T-helper 1 cell treated with Interleukin-12 subunit alpha and Interleukin-12 subunit beta and Interleukin-4 antibody, amounts not matched to agents 30 ng/mL and 1 ng/mL, for 36 hours (primary cell): ENCODE data around the gene SLC25A30. TPM values are rescaled to one million over a fixed set of nuclear protein-coding genes. Genes with fewer than 3 reads are reported as not detected.

Source experiments
- intact Hi-C: fragments of 100-400 bp; cut with micrococcal nuclease; formaldehyde crosslinking; loops from one replicate; pipeline ENCODE4 v1.15.1; 2024
- total RNA-seq: library from RNA; stranded (reverse); gene quantifications from 2 replicates; pipeline ENCODE4 v1.2.3, GENCODE V29; 2022

Gene SLC25A30
- total RNA-seq, 1 donor from 2014 or later = 22.6 TPM

GRCh38 chr13:45370922-45371406 lies 47.2 kb downstream of the SLC25A30 start:
- intact Hi-C loops = loop anchor here (1.0 to 2.0 kb wide), 4 partner anchors 46 to 140 kb away; partner anchors contain the start of gene COG3

DNA sequence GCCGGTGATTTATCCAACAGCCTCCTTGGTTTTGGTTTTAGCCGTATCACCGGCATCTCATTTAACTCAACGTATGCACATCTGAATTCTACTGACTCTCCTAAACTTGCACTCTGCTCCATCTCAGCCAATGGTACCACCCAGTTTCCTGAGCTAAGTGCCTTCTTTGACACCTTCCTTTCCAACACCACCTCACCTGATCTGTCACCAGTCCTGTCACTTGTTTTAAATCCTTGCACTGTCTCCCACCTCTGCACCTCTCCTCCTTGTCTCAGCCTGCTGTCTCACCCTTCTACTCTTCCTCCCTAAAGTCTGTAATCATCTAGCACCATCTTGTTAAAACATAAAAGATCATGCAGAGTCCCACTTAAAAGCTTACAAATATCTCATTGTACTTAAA lies 49.1 kb downstream of the SLC25A30 start:
- intact Hi-C loops = loop anchor here (10.0 kb wide), 1 partner anchor 946 kb away; no protein-coding TSS in a partner anchor

GRCh38 chr13:45368571-45368970 lies 49.6 kb downstream of the SLC25A30 start:
- intact Hi-C loops = loop anchor here (10.0 kb wide), 1 partner anchor 946 kb away; no protein-coding TSS in a partner anchor

- intact Hi-C loops = loop anchor here (10.0 kb wide), 1 partner anchor 947 kb away; no protein-coding TSS in a partner anchor
Measured at GRCh38 chr13:45368005-45368404, 50.2 kb downstream of the SLC25A30 start.

DNA sequence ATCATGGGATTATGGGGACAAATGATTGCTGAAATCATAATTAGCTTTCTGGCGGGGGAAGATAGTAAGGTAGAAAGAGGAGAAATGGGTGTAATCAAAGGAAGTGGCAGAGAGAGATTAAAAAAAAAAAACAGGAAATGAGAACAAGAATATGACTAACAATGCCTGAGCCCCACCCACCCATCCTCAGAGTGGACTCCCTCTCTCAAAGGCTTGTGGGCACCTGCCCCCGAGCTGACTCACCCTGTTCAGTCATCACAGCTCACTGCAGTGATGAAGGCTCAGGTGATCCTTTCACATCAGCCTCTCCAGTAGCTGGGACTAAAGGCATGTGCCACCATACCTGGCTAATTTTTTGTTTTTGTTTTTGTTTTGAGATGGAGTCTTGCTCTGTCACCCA lies 50.8 kb downstream of the SLC25A30 start:
- intact Hi-C loops = loop anchor here (1.0 to 10.0 kb wide), 10 partner anchors 26 to 947 kb away; partner anchors contain the start of genes COG3, GTF2F2, LCP1 and SLC25A30

- intact Hi-C loops = loop anchor here (10.0 kb wide), 1 partner anchor 949 kb away; no protein-coding TSS in a partner anchor
Measured at GRCh38 chr13:45365558-45365885, 52.7 kb downstream of the SLC25A30 start.

GRCh38 chr13:45364876-45365557 lies 53.2 kb downstream of the SLC25A30 start:
- intact Hi-C loops = loop anchor here (10.0 kb wide), 1 partner anchor 950 kb away; no protein-coding TSS in a partner anchor

DNA sequence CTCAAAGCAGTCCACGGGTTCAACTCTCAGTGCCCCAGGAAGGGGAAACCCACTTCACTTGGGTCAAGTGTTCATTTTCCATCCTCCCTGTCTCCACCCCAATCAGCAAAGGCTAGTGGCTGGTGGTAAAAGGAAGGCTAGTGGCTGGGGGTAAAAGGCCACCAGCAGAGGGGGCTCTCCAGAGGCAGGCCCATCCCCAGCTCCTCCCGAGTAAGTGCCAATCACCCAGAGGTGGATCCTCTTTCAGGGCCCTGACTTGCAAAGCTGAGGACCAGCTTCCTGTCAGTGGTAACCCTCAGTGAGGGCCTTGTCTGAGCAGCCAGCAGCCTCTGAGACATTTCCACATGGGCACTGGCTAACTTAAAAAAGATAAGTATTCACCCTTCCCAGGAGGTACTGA lies 55.2 kb downstream of the SLC25A30 start:
- intact Hi-C loops = loop anchor here (10.0 kb wide), 1 partner anchor 952 kb away; no protein-coding TSS in a partner anchor

- intact Hi-C loops = loop anchor here (10.0 kb wide), 1 partner anchor 953 kb away; no protein-coding TSS in a partner anchor
Measured at GRCh38 chr13:45361596-45362206, 56.5 kb downstream of the SLC25A30 start.

DNA sequence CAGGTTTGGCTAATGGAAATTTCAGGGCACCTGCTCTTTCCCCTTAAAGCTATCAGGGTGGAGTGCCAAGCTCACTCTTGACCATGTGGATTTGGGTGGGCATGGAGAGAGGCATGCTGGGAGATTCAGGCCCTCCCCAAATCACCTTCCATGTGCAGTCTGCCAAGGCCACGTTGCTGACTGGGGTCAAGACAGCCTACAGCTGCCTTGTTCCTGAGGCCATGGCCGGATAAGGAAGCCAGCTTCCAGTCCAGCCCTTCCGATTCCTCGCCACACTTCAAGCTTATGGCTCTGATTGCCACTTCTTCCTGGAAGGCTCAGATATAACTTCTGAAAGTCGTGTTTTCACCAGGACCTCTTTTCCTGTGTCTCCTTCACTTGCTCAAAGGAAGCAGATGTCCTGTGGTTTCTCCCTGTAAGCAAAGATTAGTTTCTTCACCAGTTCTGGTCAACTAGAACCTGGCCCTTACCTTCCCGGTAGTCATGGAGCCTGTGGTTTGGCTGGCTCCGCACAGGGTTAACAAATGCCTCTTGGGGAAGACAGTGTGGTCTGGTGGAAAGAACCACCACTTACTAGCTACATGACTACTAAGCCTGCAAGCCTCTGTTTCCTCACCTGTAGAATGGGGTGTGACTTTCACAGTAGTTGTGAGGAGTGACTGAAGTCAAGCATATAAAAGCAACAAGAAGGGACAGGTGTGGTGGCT lies 61.1 kb downstream of the SLC25A30 start:
- intact Hi-C loops = loop anchor here (1.0 kb wide), 1 partner anchor 16 kb away; the partner anchor contains the start of gene TPT1

DNA sequence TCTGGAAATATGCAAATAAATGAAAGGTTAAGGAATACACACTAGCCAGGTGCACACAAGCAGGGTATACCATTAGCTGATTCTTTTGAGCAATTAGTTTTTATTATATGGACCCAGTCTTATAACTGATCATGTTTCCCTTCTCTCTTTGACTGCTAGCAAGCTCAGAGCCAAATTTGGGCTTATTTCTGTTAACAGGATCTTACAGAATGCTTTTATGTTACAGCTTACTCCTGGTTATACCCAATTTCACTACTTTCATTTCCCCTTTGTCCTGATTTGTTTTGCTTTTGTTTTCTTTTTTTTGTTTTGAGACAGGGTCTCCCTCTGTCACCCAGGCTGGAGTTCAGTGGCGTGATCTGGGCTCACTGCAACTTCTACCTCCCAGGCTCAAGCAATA lies 64.3 kb downstream of the SLC25A30 start:
- intact Hi-C loops = no loop called here

DNA sequence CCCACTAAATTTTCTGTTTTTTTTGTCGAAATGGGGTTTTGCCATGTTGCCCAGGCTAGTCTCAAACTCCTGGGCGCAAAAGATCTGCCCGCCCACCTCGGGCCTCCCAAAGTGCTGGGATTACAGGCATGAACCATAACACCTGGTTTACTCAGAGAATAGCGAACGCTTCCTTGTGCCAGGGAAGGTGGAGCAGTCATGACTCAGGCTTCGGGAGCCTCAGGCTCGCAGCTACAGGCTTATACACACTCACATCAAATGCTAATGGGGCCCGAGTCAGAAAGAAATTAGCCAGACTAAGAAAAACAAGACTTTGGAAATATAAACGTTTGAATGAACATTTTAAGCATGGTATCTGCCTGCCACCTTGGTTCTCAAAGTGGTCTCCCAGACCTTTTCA lies 66.1 kb downstream of the SLC25A30 start:
- intact Hi-C loops = no loop called here

GRCh38 chr13:45350152-45350551 lies 68.0 kb downstream of the SLC25A30 start:
- intact Hi-C loops = no loop called here

GRCh38 chr13:45349438-45349837 lies 68.7 kb downstream of the SLC25A30 start:
- intact Hi-C loops = no loop called here

DNA sequence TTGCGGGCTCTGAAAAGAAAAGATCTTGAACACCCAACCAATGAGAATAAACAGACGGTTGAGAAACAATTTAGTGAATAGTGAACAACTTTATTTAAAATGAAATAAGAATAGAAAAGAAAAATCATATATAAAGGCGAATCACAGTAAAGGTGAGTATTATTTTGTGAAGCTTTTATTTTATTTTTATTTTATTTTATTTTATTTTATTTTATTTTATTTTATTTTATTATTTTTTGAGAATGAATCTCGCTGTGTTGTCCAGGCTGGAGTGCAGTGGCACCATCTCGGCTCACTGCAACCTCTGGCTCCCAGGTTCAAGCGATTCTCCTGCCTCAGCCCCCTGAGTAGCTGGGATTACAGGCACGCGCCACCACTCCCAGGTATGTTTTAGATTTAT lies 74.1 kb downstream of the SLC25A30 start:
- intact Hi-C loops = loop anchor here (5.0 kb wide), 1 partner anchor 1453 kb away; the partner anchor contains the start of gene ESD

Other genes starting within 250 kb of the SLC25A30 start
- gene KCTD4, start 217.3 kb downstream of the SLC25A30 start, total RNA-seq = not detected in 2 replicates
- gene TPT1, start 77.2 kb downstream of the SLC25A30 start, total RNA-seq = 4,192 and 4,203 TPM in 2 replicates
- gene COG3, start 46.6 kb upstream of the SLC25A30 start, total RNA-seq = 28.2 and 29.1 TPM in 2 replicates
- not detected in 2 replicates for gene ERICH6B, start 197.4 kb upstream of the SLC25A30 start, total RNA-seq